CD4-positive, alpha-beta T cell treated with Interleukin-4 for 4 hours (primary cell): Measurements from ENCODE around the gene SHROOM3.

Experiments used
- DNase-seq: peaks from one replicate; pipeline ENCODE4 v3.0.0-alpha.2; 2020

Gene SHROOM3

GRCh38 chr4:76628251-76628650, 193.2 kb downstream of the SHROOM3 start:
- no peak for DNase-seq

GRCh38 chr4:76630741-76631140, 195.7 kb downstream of the SHROOM3 start:
- no peak for DNase-seq

DNA sequence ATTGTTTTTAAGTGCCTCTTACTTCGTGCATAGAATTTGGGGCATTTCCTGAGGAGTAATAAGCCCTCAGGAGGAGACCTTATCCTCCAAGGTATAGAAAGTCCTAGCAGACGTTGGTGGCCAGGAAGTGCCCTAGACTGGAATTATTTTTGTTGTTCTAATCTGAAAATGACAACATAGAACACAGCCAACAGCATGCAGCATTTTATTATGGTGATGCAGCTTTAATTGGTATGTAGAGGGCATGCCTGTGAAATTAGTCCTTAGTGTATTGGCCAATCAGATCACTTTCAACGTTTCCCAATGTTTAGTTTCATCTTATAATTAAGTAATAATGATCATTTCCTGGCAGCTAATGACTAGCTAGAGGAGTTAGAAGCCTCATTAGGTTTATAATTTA, 199.2 kb downstream of the SHROOM3 start:
- no peak for DNase-seq

GRCh38 chr4:76637712-76638361, 202.8 kb downstream of the SHROOM3 start:
- DNase-seq, result no peak

DNA sequence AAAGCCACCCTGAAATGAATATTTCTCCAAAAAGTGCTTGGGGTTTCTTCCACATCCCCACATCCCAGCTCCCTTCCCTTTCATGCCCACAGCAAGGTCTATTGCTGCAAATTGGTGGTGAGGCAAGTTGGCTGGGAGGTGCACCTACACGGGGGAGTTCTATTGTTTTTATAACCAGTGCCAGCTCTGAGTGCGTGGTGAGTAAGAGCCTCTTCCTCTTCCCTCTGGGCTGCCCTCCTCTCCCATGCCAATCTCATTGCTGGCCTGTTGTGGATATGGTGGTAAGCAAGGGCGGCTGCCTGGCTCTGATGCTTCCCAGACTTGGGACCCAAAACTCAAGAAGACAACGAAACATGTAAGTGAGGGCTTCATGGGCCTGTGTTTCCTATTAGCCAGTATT, 204.3 kb downstream of the SHROOM3 start:
- DNase-seq, result no peak

- DNase-seq, result no peak
These were observed 205.4 kb downstream of the SHROOM3 start for GRCh38 chr4:76640353-76640910.

GRCh38 chr4:76641351-76641750, 206.3 kb downstream of the SHROOM3 start:
- no peak for DNase-seq

DNA sequence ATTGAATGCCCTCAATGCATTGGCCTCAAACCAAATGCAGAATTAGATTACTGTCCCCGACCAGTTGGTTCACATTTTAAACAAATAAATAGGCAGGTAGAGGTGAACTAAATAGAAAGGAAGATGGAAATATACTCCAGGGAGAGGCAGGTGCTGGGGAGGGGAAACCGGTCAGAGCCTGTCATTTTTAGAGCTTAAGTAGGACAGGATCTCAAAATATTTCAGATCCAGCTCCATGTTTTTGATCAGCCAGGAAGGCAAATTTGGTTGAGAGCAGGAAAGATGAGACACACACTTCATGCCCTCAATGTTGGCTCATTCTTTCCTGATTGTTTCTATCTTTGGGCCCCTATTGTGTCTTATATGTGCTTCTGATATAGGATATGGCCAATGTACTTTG, 206.7 kb downstream of the SHROOM3 start:
- no peak for DNase-seq

GRCh38 chr4:76644831-76645485, 209.9 kb downstream of the SHROOM3 start:
- no peak for DNase-seq

DNA sequence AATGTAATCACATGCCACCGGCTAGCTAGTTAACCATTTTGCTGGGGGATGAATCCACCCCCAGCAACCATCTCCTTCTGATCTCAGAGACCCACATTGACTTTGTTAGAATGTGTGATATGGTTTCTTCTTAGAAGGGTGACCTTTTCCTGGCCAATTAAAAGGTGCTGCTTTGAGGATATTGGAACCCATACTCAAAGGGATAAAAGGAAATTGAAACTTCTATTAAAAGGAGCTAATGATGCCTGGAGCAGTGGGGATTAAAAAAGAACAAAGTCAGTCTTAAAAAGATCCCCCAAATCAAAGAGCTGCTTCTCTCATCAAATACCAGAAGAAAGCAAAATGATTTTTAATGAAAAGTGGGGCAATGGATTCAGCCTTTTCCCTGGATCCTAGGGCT, 214.1 kb downstream of the SHROOM3 start:
- no peak for DNase-seq

- DNase-seq, result no peak
These were observed 216.6 kb downstream of the SHROOM3 start for GRCh38 chr4:76651616-76652015.

DNA sequence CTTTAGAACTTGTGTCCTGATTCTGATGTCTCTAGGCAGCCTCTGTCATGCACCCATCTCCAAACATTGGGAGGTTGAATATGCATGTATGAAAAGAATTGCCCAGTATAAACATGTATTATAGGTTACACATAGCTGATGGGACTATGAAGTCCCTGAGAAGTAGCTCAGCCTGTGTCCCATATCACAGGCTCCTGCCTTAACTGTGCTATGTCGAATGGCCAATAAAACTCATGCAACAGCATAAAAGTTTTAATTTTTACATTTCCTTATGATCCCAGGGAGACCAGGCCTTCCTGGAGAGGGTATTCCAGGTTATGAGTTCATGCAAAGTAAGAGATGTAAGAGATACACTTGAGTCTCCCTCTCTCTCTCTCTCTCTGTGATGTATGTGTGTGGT, 217.4 kb downstream of the SHROOM3 start:
- DNase-seq, result no peak

DNA sequence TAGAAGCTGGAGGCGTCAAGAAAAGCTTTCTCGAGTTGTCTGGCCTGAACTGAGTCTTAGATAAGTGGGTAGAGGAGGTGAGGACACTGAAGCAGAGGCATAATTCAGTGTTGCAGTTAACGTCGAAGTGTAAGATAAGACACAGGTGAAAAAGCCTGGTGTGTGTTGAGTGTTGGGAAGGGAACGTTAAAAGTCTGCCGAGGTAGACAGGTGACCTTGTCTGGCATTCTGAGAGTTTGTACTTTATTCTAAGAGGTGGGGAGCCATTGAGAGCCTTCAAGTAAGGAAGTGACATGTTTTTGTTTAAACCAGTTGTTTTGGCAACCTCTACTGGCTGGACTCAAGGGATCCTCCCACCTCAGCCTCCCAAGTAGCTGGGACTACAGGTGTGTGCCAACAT, 219.1 kb downstream of the SHROOM3 start:
- DNase-seq, result no peak

DNA sequence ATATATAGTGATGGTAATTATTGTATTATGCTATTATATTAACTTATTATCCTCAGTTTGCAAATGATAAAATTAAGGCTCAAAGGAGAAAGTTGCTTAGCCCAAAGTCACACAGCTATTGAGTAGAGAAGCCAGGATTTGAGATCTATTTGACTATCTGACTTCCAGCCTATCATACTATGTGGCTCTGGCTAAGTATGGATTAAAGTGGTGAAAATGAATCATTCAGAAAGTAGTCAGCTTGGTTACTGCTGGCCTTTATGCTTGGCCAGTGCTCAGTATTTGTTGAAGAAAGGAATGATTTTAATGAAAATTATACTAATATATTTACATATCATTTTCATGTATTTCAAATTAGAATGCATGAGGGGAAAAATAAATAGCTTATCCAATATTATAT, 219.8 kb downstream of the SHROOM3 start:
- DNase-seq, result no peak

- no peak for DNase-seq
These were observed 220.8 kb downstream of the SHROOM3 start for GRCh38 chr4:76655566-76656479.

- DNase-seq, result no peak
These were observed 222.4 kb downstream of the SHROOM3 start for GRCh38 chr4:76657443-76657842.

- DNase-seq, result no peak
These were observed 223.4 kb downstream of the SHROOM3 start for GRCh38 chr4:76658231-76659102.

GRCh38 chr4:76659103-76659490, 224.1 kb downstream of the SHROOM3 start:
- no peak for DNase-seq

DNA sequence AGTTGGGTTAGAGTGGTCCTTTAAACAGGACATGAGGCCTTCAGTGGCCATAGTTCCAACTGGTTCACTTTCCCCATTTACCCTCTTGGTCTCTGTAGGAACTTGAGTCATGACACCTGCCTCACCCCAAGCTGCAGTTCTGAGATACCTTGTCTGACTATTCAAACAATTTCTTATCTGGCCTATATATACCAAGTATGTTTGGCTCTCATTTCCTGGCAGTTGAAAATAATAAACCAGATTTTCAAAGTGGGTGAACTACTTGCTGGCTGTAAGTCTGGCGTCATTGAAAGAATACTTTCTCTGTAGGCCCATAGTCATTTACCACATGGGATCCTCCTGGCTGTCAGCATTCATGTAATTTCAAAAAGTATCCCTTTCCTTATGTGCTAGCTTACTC, 228.8 kb downstream of the SHROOM3 start:
- no peak for DNase-seq

GRCh38 chr4:76665153-76665552, 230.1 kb downstream of the SHROOM3 start:
- no peak for DNase-seq

- no peak for DNase-seq
These were observed 230.7 kb downstream of the SHROOM3 start for GRCh38 chr4:76665721-76666120.

- DNase-seq, result no peak
These were observed 232.0 kb downstream of the SHROOM3 start for GRCh38 chr4:76666944-76667532.
